ENCODE data around the gene S100A10. TPM values are rescaled to one million over a fixed set of nuclear protein-coding genes. Genes with fewer than 3 reads are reported as not detected.

Gene S100A10
- total RNA-seq, 1 donor from 2014 or later = 1,257 TPM

GRCh38 chr1:152034654-152035538 is 41.2 kb upstream of the S100A10 start:
- FAIRE-seq = no peak
- DNase-seq (ENCODE audit: low read depth) = peak; percentile 50
- H3K27me3 Mint-ChIP-seq (ENCODE audit: low read depth, unreplicated experiment) = no peaks in the 10 kb centered on the region

GRCh38 chr1:152034324-152034653 is 40.6 kb upstream of the S100A10 start:
- Histone ChIP-seq H3K27ac (ENCODE audit: low read depth, low read length) (peak overlapping the region; percentile 94), H3K4me2 (ENCODE audit: low read length) (peak overlapping the region; percentile 85), H3K27me3 (ENCODE audit: insufficient read depth, low read length) (no peaks in the 10 kb centered on the region), H3K4me1 (ENCODE audit: insufficient read depth, low read length) (peaks cover 19% of the 10 kb centered on the region), H3K36me3 (ENCODE audit: insufficient read depth, low read length) (peaks cover 26% of the 10 kb centered on the region), H4K20me1 (ENCODE audit: insufficient read depth, low read length) (peaks cover 46% of the 10 kb centered on the region), H3K79me2 (ENCODE audit: insufficient read depth, low read length) (peaks cover 40% of the 10 kb centered on the region), H3K4me3 (ENCODE audit: insufficient read depth, low read depth, low read length) (peak overlapping the region; percentile 96), H2AFZ (ENCODE audit: low read depth, low read length) (no peak overlapping the region), H3K9me3 (ENCODE audit: insufficient read depth, low read depth, low read length) (no peaks in the 10 kb centered on the region), H3K9ac (ENCODE audit: low read length) (peak overlapping the region; percentile 99)
- Mint-ChIP-seq H3K27me3 (ENCODE audit: low read depth, unreplicated experiment) (no peaks in the 10 kb centered on the region), H3K36me3 (ENCODE audit: low read depth, unreplicated experiment) (peaks cover 34% of the 10 kb centered on the region), H3K4me3 (ENCODE audit: unreplicated experiment) (peak overlapping the region; percentile 100), H3K27ac (ENCODE audit: unreplicated experiment) (peak overlapping the region; percentile 29), H3K9me3 (ENCODE audit: unreplicated experiment) (peaks cover 5% of the 10 kb centered on the region), H3K4me1 (ENCODE audit: low read depth, unreplicated experiment) (peaks cover 32% of the 10 kb centered on the region)
- FAIRE-seq = no peak
- no peak for DNase-seq (ENCODE audit: low read depth)
- no peak for TF ChIP-seq EZH2 (IDR thresholded peaks at IDR 0.05; ENCODE audit: insufficient read depth, low read length)
- no peak for TF ChIP-seq CTCF (IDR thresholded peaks at IDR 0.05; ENCODE audit: insufficient read depth, low read depth, low read length)

More at GRCh38 chr1:152034654-152035538, 41.2 kb upstream of the S100A10 start:
- Histone ChIP-seq H3K27ac (ENCODE audit: low read depth, low read length) (peak overlapping the region; percentile 94), H2AFZ (ENCODE audit: low read depth, low read length) (no peak overlapping the region), H3K4me3 (ENCODE audit: insufficient read depth, low read depth, low read length) (peak overlapping the region; percentile 96), H3K9ac (ENCODE audit: low read length) (peak overlapping the region; percentile 99), H3K79me2 (ENCODE audit: insufficient read depth, low read length) (peaks cover 40% of the 10 kb centered on the region), H3K4me2 (ENCODE audit: low read length) (peak overlapping the region; percentile 85), H3K9me3 (ENCODE audit: insufficient read depth, low read depth, low read length) (no peaks in the 10 kb centered on the region), H3K4me1 (ENCODE audit: insufficient read depth, low read length) (peaks cover 19% of the 10 kb centered on the region), H3K27me3 (ENCODE audit: insufficient read depth, low read length) (peaks cover 3% of the 10 kb centered on the region), H4K20me1 (ENCODE audit: insufficient read depth, low read length) (peaks cover 45% of the 10 kb centered on the region), H3K36me3 (ENCODE audit: insufficient read depth, low read length) (peaks cover 26% of the 10 kb centered on the region)
- Mint-ChIP-seq H3K27ac (ENCODE audit: unreplicated experiment) (peak overlapping the region; percentile 100), H3K4me3 (ENCODE audit: unreplicated experiment) (peak overlapping the region; percentile 100), H3K4me1 (ENCODE audit: low read depth, unreplicated experiment) (peaks cover 27% of the 10 kb centered on the region), H3K36me3 (ENCODE audit: low read depth, unreplicated experiment) (peaks cover 30% of the 10 kb centered on the region), H3K9me3 (ENCODE audit: unreplicated experiment) (peaks cover 5% of the 10 kb centered on the region)
- TF ChIP-seq EZH2 (IDR thresholded peaks at IDR 0.05; ENCODE audit: insufficient read depth, low read length) = no peak
- peak; percentile 74 for TF ChIP-seq CTCF (IDR thresholded peaks at IDR 0.05; ENCODE audit: insufficient read depth, low read depth, low read length)

GRCh38 chr1:152029929-152030211 is 36.2 kb upstream of the S100A10 start:
- Histone ChIP-seq H3K27ac (ENCODE audit: low read depth, low read length) (no peak overlapping the region), H2AFZ (ENCODE audit: low read depth, low read length) (no peak overlapping the region), H3K4me1 (ENCODE audit: insufficient read depth, low read length) (peaks cover 17% of the 10 kb centered on the region), H3K4me3 (ENCODE audit: insufficient read depth, low read depth, low read length) (no peak overlapping the region), H3K4me2 (ENCODE audit: low read length) (no peak overlapping the region), H3K36me3 (ENCODE audit: insufficient read depth, low read length) (peaks cover 26% of the 10 kb centered on the region), H3K79me2 (ENCODE audit: insufficient read depth, low read length) (peaks cover 20% of the 10 kb centered on the region), H3K27me3 (ENCODE audit: insufficient read depth, low read length) (no peaks in the 10 kb centered on the region), H3K9me3 (ENCODE audit: insufficient read depth, low read depth, low read length) (no peaks in the 10 kb centered on the region), H3K9ac (ENCODE audit: low read length) (no peak overlapping the region), H4K20me1 (ENCODE audit: insufficient read depth, low read length) (peaks cover 33% of the 10 kb centered on the region)
- FAIRE-seq = no peak
- Mint-ChIP-seq H3K4me3 (ENCODE audit: unreplicated experiment) (no peak overlapping the region), H3K9me3 (ENCODE audit: unreplicated experiment) (peaks cover 3% of the 10 kb centered on the region), H3K4me1 (ENCODE audit: low read depth, unreplicated experiment) (peaks cover 34% of the 10 kb centered on the region), H3K27ac (ENCODE audit: unreplicated experiment) (peak overlapping the region; percentile 96), H3K27me3 (ENCODE audit: low read depth, unreplicated experiment) (no peaks in the 10 kb centered on the region), H3K36me3 (ENCODE audit: low read depth, unreplicated experiment) (peaks cover 27% of the 10 kb centered on the region)
- no peak for TF ChIP-seq CTCF (IDR thresholded peaks at IDR 0.05; ENCODE audit: insufficient read depth, low read depth, low read length)
- no peak for TF ChIP-seq EZH2 (IDR thresholded peaks at IDR 0.05; ENCODE audit: insufficient read depth, low read length)
- no peak for DNase-seq (ENCODE audit: low read depth)

Measured in astrocyte (in vitro differentiated cells and primary cell).